Sigmoid colon (tissue), 7 donors: ENCODE results near the gene CACNA1C. TPM values are rescaled to one million over a fixed set of nuclear protein-coding genes. Genes with fewer than 3 reads are reported as not detected.

Experiments used
- DNase-seq: peaks from one replicate; pipeline ENCODE4 v3.0.0-alpha.2; 2019
- H3K27ac ChIP-seq, 4 donors: fragments of 200-600 bp; sonication (generic); one replicate each; pipeline ENCODE4 v1.5.1; 2016 to 2019; ENCODE audit warnings: mild to moderate bottlenecking in 1 of 4
- H3K27me3 ChIP-seq, 3 donors: fragments of 200-600 bp; sonication (generic); one replicate each; pipeline ENCODE4 v1.5.1; 2019; ENCODE audit warnings: mild to moderate bottlenecking in 1 of 3
- H3K36me3 ChIP-seq, 4 donors: fragments of 200-600 bp; sonication (generic); one replicate each; pipeline ENCODE4 v1.5.1; 2016 to 2019
- H3K4me1 ChIP-seq, 4 donors: fragments of 200-600 bp; sonication (generic); one replicate each; pipeline ENCODE4 v1.5.1; 2017 to 2019
- H3K4me3 ChIP-seq, 4 donors: fragments of 200-600 bp; sonication (generic); one replicate each; pipeline ENCODE4 v1.5.1; 2017 to 2019; ENCODE audit warnings: mild to moderate bottlenecking in 2 of 4, moderate library complexity in 1 of 4
- H3K9me3 ChIP-seq, 4 donors: fragments of 200-600 bp in 3 of 4; sonication (generic) in 3 of 4; one replicate each; pipeline versions ENCODE4 v1.5.1 to v1.6.1; 2013 to 2019
- CTCF ChIP-seq, 4 experiments: fragments of 450-650 bp in 3 of 4; fragments of 200-600 bp in 1 of 4; IDR thresholded peaks; one replicate each; pipeline ENCODE4 v1.5.1; 2016 to 2019; ENCODE audit warnings: antibody characterized with exemption in 4 of 4, mild to moderate bottlenecking in 3 of 4, moderate library complexity in 2 of 4
- EP300 ChIP-seq, 4 donors: sonication (generic); formaldehyde crosslinking; IDR thresholded peaks; one replicate each; pipeline ENCODE4 v1.6.1; 2017; ENCODE audit warnings: antibody characterized with exemption in 4 of 4
- POLR2A ChIP-seq, 2 donors: fragments of 450-650 bp; IDR thresholded peaks; one replicate each; pipeline ENCODE4 v1.6.1; 2016; ENCODE audit warnings: antibody characterized with exemption in 2 of 2, mild to moderate bottlenecking in 2 of 2, moderate library complexity in 2 of 2
- POLR2AphosphoS5 ChIP-seq, 4 donors: sonication (generic); formaldehyde crosslinking; IDR thresholded peaks; one replicate each; pipeline ENCODE4 v1.6.1; 2017; ENCODE audit warnings: antibody characterized with exemption in 4 of 4
- WGBS, 2 donors: extraction: QIAGEN DNeasy Blood & Tissue Kit; methylation state at CpG; one replicate each; pipeline ENCODE4 v1.1.7; 2013; 5-methylcytosine and 5-hydroxymethylcytosine counted together
- intact Hi-C: fragments of 100-400 bp; cut with DNase I; formaldehyde crosslinking; loops from one replicate; pipeline ENCODE4 v1.15.1; 2023
- polyA plus RNA-seq, 3 donors: library from polyadenylated mRNA; stranded (reverse); fragments of 200-250 nt; gene quantifications; one replicate each; pipeline ENCODE4 v1.2.3, GENCODE V29; 2013
- total RNA-seq, 4 donors: library from RNA; depleted of rRNA; stranded (reverse); fragments of >200 nt; gene quantifications; one replicate each; pipeline ENCODE4 v1.1.0, GENCODE V29; 2016
- donor health status: healthy with polysubstance abuse.
- donor health status: Bipolar disorder and iron deficiency.
- donor health status: healthy.

The CACNA1C gene
- total and polyA plus RNA-seq, 7 donors, result 0.46 to 213 (median 62.0) TPM

- DNase-seq, result peak; percentile 53
- 93% methylated on average over 6 of the region's 6 CpGs for WGBS, 2 donors
- peaks cover 45 to 100% (median 73%) of the 10 kb centered on the region in 4 donors for H3K36me3 ChIP-seq
- no peak overlapping the region for H3K4me3 ChIP-seq
- H3K27me3 ChIP-seq, result no peaks in the 10 kb centered on the region
- intact Hi-C loops, result no loop called here
- H3K27ac ChIP-seq, result no peak overlapping the region
- no peaks in the 10 kb centered on the region for H3K4me1 ChIP-seq
- H3K9me3 ChIP-seq, result peaks cover 0 to 3% (median 0%) of the 10 kb centered on the region in 4 donors
- no peak for TF ChIP-seq CTCF (IDR thresholded peaks at IDR 0.05)
- TF ChIP-seq POLR2AphosphoS5 (IDR thresholded peaks at IDR 0.05), result no peak
- no peak for TF ChIP-seq EP300 (IDR thresholded peaks at IDR 0.05)
- TF ChIP-seq POLR2A (IDR thresholded peaks at IDR 0.05), result no peak
Observed at GRCh38 chr12:2596441-2596840, 543.7 kb downstream of the CACNA1C start.

GRCh38 chr12:2605301-2605700 lies 552.5 kb downstream of the CACNA1C start:
- intact Hi-C loops, result no loop called here
- no peak for DNase-seq
- Histone ChIP-seq H3K27me3 (no peaks in the 10 kb centered on the region), H3K4me1 (no peaks in the 10 kb centered on the region), H3K4me3 (no peak overlapping the region), H3K36me3 (peaks cover 35 to 99% (median 59%) of the 10 kb centered on the region in 4 donors), H3K27ac (no peak overlapping the region), H3K9me3 (no peaks in the 10 kb centered on the region)
- WGBS, 2 donors, result 91% methylated on average over 8 of the region's 8 CpGs
- TF ChIP-seq POLR2AphosphoS5 (IDR thresholded peaks at IDR 0.05) (no peak), EP300 (IDR thresholded peaks at IDR 0.05) (no peak), CTCF (IDR thresholded peaks at IDR 0.05) (no peak), POLR2A (IDR thresholded peaks at IDR 0.05) (no peak)

- H3K4me1 ChIP-seq, result no peaks in the 10 kb centered on the region
- peak; percentile 11 for DNase-seq
- H3K27ac ChIP-seq, result no peak overlapping the region
- H3K4me3 ChIP-seq, result no peak overlapping the region
- no peaks in the 10 kb centered on the region for H3K27me3 ChIP-seq
- H3K36me3 ChIP-seq, result peaks cover 39 to 98% (median 63%) of the 10 kb centered on the region in 4 donors
- no peaks in the 10 kb centered on the region for H3K9me3 ChIP-seq
- intact Hi-C loops, result no loop called here
- WGBS, 2 donors, result 88 to 89% methylated on average over 17 of the region's 17 CpGs
- no peak for TF ChIP-seq POLR2A (IDR thresholded peaks at IDR 0.05)
- no peak for TF ChIP-seq EP300 (IDR thresholded peaks at IDR 0.05)
- no peak for TF ChIP-seq CTCF (IDR thresholded peaks at IDR 0.05)
- TF ChIP-seq POLR2AphosphoS5 (IDR thresholded peaks at IDR 0.05), result no peak
Observed at GRCh38 chr12:2606186-2606910, 553.6 kb downstream of the CACNA1C start.

GRCh38 chr12:2607881-2608607 lies 555.3 kb downstream of the CACNA1C start:
- intact Hi-C loops, result no loop called here
- Histone ChIP-seq H3K27me3 (no peaks in the 10 kb centered on the region), H3K9me3 (no peaks in the 10 kb centered on the region), H3K36me3 (peaks cover 49 to 98% (median 61%) of the 10 kb centered on the region in 4 donors), H3K4me3 (no peak overlapping the region), H3K27ac (no peak overlapping the region), H3K4me1 (peaks cover 0 to 6% (median 2%) of the 10 kb centered on the region in 4 donors)
- 67 to 82% methylated on average over 10 of the region's 10 CpGs for WGBS, 2 donors
- peak; percentile 34 for DNase-seq
- TF ChIP-seq POLR2AphosphoS5 (IDR thresholded peaks at IDR 0.05) (no peak), CTCF (IDR thresholded peaks at IDR 0.05) (no peak), EP300 (IDR thresholded peaks at IDR 0.05) (no peak)
